C4-2B (cell line): ENCODE data around the gene ZNF33A.
A peak's percentile ranks its signal among the peaks of the same experiment; 100 is the strongest.

Experiments
- ZFX ChIP-seq: fragments of 450-650 bp; IDR thresholded peaks from 2 replicates; pipeline ENCODE4 v1.6.1; 2017
- TF ChIP-seq, protein P1 (sequence below): fragments of 450-650 bp; conservative IDR thresholded peaks from 2 replicates; pipeline ENCODE4 v1.5.1; 2017; ENCODE audit warnings: mild to moderate bottlenecking

DNA sequence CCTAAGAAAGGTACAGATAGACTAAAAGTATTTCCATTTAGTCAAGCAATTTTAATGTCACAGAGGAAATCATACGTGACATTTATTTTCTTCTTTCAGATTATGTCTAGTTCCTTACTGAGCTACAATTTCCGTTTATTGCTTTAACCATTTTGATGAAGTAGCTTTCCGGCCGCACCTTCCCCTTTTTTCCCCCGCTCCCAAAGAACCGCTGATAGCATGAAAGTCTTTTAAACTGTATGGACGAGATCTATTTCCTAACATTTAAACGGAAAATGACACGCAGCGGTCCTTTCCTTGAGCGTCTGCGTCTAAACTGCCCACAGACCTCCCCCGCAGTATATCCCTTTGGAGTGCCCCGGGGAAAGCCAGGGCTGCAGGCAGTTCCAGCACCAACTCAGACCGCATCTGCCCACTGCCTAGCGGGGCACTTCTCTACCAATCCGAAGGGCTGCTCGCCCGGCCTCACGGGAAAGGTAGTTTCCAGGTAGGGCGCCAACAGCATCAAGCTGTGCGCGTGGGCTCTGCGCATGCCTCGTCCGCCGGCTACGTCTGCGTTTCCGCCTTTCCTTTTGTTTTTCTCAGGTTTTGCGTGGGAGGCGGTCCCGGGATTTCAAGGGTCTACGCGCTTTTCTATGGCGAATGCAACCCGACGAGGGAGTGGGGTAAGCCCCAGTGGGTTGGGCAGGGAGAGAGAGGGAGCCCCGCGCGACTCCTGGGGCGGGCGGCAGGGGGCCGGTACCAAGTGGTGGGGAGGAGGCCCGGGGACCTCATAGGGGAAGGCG lies at the start of gene ZNF33A:
- TF ChIP-seq, protein P1, sequence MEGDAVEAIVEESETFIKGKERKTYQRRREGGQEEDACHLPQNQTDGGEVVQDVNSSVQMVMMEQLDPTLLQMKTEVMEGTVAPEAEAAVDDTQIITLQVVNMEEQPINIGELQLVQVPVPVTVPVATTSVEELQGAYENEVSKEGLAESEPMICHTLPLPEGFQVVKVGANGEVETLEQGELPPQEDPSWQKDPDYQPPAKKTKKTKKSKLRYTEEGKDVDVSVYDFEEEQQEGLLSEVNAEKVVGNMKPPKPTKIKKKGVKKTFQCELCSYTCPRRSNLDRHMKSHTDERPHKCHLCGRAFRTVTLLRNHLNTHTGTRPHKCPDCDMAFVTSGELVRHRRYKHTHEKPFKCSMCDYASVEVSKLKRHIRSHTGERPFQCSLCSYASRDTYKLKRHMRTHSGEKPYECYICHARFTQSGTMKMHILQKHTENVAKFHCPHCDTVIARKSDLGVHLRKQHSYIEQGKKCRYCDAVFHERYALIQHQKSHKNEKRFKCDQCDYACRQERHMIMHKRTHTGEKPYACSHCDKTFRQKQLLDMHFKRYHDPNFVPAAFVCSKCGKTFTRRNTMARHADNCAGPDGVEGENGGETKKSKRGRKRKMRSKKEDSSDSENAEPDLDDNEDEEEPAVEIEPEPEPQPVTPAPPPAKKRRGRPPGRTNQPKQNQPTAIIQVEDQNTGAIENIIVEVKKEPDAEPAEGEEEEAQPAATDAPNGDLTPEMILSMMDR, result peak; percentile 10; the same call in 1 of the 2 replicates
- TF ChIP-seq ZFX, result no peak; the same call in 1 of the 2 replicates
